GM12872 (cell line): ENCODE results near the gene MCRIP1.

Source experiments
- TF ChIP-seq, protein P1 (sequence below): IDR thresholded peaks from 3 replicates; pipeline ENCODE4 v1.5.1; 2011; ENCODE audit warnings: low read depth, mild to moderate bottlenecking, low read length, moderate library complexity; ENCODE audit not compliant: insufficient read depth

The MCRIP1 gene

DNA sequence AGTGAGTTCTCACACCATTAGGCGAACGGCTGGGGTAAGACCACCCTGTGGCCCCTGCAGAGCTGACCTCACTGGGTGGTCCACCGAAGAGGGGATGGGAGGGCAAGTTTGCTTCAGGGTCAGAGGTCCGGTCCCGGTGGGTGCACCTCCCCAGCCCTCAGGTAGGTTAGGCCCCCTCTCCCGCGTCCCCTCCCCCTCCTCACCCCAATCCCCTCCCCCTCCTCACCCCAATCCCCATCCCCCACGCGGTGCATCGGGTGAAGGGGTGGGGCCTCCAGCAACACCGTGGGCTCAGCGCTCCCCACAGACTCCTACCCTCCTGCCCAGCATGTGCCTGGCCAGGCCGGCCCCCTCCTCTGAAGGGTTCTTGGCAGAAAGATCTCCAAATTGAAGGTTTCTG lies 13.4 kb downstream of the MCRIP1 start:
- TF ChIP-seq, protein P1, sequence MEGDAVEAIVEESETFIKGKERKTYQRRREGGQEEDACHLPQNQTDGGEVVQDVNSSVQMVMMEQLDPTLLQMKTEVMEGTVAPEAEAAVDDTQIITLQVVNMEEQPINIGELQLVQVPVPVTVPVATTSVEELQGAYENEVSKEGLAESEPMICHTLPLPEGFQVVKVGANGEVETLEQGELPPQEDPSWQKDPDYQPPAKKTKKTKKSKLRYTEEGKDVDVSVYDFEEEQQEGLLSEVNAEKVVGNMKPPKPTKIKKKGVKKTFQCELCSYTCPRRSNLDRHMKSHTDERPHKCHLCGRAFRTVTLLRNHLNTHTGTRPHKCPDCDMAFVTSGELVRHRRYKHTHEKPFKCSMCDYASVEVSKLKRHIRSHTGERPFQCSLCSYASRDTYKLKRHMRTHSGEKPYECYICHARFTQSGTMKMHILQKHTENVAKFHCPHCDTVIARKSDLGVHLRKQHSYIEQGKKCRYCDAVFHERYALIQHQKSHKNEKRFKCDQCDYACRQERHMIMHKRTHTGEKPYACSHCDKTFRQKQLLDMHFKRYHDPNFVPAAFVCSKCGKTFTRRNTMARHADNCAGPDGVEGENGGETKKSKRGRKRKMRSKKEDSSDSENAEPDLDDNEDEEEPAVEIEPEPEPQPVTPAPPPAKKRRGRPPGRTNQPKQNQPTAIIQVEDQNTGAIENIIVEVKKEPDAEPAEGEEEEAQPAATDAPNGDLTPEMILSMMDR, result no peak

DNA sequence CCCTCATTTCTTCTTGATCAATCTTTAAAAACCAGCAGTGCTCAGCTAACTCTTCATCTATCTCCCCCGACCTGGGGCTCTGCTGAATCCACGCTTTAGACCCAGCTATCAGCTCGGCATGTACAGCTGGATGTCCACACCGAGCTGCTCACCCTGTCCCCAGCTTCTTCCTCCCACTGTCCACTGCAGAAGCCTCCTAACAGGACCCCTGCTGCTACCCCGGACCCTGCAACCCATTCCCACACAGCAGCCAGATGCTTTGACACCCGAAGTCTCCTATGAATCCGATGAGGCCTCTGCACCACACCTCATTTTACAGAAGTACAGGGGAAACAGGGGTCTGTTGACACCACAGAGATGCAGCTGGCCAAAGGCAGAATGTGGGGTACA lies 15.3 kb downstream of the MCRIP1 start:
- TF ChIP-seq, protein P1, result no peak

DNA sequence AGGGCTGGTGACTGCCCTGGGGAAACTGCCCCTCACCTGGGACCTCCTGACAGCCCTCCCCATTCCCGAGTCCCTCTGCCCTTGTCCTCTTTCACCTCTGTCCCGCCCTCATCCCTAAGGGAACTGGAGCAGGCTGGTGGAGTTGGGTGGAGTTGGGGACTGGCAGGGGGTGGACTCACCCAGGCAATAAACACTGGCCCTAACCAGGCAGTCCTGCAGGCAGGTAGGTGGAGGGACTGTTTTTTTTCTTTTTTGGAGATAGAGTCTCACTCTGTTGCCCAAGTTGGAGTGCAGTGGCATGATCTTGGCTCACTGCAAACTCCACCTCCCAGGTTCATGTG lies 17.5 kb downstream of the MCRIP1 start:
- TF ChIP-seq, protein P1, result no peak

DNA sequence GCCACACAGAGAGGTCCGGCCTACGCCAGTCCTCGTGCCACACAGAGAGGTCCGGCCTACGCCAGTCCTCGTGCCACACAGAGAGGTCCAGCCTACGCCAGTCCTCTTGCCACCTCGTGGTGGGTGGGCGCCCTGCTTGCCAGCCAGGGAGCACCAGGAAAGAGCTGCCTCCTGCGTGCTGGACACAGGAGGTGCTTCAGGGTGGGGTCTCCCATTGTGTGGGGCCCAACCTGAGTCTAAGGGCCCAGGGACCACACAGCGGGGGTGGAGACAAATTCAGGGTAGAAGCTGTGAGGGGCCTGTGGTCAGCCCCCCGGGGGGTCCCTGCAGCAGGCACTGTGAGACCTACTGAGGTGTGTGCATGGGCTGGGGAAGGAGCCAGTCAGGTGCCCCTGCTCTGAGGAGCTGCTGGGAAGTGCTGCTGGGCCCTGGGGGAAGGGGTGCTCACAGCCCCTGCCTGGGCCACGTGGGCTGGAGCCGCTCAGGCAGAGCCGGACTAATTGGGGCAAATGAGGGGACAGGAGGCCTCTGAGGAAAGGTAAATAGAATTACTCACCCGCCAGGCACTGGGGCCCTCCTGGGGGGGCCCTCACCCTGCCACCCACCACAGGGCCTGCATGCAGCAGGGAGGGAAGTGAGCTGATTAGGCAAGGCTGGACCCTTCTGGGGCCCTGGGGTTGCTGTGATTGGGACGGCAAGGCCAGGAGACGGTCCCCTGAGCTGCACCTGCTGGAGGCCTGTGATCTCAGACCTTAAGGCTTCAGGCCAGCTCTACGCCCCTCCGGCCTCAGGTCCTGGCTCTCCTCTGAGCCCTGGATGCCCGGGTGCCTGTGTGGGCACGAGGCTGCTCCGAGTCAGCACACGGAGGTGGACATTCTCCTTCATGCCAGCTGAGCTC lies 18.1 kb downstream of the MCRIP1 start:
- TF ChIP-seq, protein P1, result no peak

DNA sequence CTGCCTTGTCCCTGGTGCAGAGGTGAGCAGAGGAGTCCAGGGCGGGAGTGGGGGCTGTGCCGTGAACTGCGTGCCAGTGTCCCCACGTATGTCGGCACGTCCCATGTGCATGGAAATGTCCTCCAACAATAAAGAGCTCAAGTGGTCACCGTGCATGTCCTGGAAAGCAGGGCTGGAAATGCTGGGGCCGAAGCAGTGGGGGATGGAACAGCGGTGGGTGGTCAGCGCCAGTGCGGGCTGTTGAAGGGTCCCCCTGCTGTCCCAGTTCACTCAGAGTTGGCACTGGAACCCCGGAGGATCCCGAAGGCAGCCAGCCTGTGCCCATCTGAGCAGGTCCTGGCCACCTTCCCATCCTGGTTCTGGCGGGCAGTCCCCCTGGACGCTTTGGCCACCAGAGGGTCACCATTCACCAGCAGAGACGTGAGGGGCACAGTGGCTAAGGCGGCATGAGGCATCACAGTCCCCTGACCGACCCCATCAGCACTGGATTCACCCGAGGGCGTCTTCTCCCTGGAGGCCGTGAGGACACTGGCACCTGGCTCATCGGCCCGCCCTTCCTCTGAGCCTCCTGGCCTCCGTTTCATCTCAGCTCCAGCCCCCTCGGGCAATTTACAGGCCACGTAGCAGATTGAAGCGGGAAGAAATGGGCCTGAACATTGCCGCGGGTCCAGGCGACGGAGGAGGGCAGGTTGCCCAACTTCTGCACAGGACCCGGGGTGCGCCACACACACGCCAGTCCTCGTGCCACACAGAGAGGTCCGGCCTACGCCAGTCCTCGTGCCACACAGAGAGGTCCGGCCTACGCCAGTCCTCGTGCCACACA lies 19.0 kb downstream of the MCRIP1 start:
- TF ChIP-seq, protein P1, result no peak

DNA sequence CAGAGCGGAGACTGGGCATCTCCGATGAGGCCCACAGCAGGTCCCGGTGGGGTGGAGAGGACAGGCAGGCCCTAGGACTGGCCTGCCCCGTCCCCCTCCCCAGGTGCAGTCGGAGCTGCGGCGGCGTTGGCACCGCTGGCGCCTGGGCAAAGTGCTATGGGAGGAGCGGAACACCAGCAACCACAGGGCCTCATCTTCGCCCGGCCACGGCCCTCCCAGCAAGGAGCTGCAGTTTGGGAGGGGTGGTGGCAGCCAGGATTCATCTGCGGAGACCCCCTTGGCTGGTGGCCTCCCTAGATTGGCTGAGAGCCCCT lies 19.8 kb downstream of the MCRIP1 start:
- TF ChIP-seq, protein P1, result no peak

DNA sequence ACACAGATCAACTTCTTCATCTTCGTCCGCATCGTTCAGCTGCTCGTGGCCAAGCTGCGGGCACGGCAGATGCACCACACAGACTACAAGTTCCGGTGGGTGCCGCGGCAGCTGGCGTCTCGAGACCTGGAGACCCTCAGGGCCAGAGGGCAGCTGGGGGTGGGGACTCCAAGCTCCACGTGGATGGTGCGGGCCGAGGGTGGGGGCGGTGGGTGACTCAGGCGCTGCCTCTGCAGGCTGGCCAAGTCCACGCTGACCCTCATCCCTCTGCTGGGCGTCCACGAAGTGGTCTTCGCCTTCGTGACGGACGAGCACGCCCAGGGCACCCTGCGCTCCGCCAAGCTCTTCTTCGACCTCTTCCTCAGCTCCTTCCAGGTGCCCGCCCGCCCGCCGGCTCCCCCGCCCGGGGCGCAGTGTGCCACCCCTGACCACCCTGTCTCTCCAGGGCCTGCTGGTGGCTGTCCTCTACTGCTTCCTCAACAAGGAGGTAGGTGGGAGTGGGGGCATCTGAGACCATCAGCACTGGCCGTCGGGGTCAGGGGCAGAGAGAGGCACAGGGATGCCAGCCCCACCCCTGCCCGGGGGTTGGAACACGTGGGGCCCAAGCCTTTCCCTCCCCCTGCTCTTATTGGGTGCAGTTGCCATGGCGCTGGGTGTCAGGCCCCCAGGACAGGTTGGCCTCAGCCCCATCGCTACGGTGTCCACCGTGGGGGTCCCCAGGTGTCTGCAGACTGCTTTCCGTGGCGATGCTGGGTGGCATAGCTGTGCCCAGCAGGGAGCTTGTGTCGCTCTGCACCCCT lies 20.3 kb downstream of the MCRIP1 start:
- TF ChIP-seq, protein P1, result no peak
